Endothelial cell of umbilical vein (primary cell): Measurements from ENCODE around the gene USP6.

Experiments used
- CTCF ChIP-seq, 2 donors: IDR thresholded peaks; 1 replicate in 1 of 2; 2 replicates in 1 of 2; pipeline ENCODE4 v1.5.1; 2011; ENCODE audit warnings: low read length in 2 of 2, mild to moderate bottlenecking in 2 of 2, moderate library complexity in 2 of 2, control low read depth in 1 of 2, inconsistent platforms in 1 of 2, low read depth in 1 of 2; ENCODE audit not compliant: insufficient read depth in 1 of 2; ENCODE audit errors: extremely low read depth in 1 of 2
- EZH2 ChIP-seq: IDR thresholded peaks from 2 replicates; pipeline ENCODE4 v1.6.1; 2012; ENCODE audit warnings: borderline replicate concordance, low read depth, mild to moderate bottlenecking, moderate library complexity, low read length, inconsistent platforms; ENCODE audit not compliant: severe bottlenecking
- FOS ChIP-seq: IDR thresholded peaks from 2 replicates; pipeline ENCODE4 v1.6.1; 2011; ENCODE audit warnings: mild to moderate bottlenecking, low read length, moderate library complexity, borderline replicate concordance; ENCODE audit not compliant: insufficient read depth
- GATA2 ChIP-seq: IDR thresholded peaks from 2 replicates; pipeline ENCODE4 v1.7.0; 2011; ENCODE audit warnings: low read depth, mild to moderate bottlenecking, moderate library complexity, mixed read lengths, low read length; ENCODE audit not compliant: insufficient read length, insufficient read depth
- JUN ChIP-seq: IDR thresholded peaks from 2 replicates; pipeline ENCODE4 v1.6.1; 2011; ENCODE audit warnings: borderline replicate concordance, low read depth; ENCODE audit not compliant: insufficient read length, insufficient read depth
- MAX ChIP-seq: IDR thresholded peaks from 2 replicates; pipeline ENCODE4 v1.6.1; 2011; ENCODE audit not compliant: insufficient read depth, insufficient read length
- MYC ChIP-seq: IDR thresholded peaks from one replicate; pipeline ENCODE4 v1.6.1; 2011; ENCODE audit warnings: mild to moderate bottlenecking, low read depth, low read length
- POLR2A ChIP-seq: IDR thresholded peaks from 2 replicates; pipeline ENCODE4 v1.6.1; 2012; ENCODE audit warnings: low read depth, mild to moderate bottlenecking, control low read depth, low read length
- POLR2AphosphoS5 ChIP-seq: IDR thresholded peaks from 2 replicates; pipeline ENCODE4 v1.6.1; 2012; ENCODE audit warnings: low read depth, mild to moderate bottlenecking, control low read depth, low read length, moderate library complexity; ENCODE audit not compliant: insufficient read depth

DNA sequence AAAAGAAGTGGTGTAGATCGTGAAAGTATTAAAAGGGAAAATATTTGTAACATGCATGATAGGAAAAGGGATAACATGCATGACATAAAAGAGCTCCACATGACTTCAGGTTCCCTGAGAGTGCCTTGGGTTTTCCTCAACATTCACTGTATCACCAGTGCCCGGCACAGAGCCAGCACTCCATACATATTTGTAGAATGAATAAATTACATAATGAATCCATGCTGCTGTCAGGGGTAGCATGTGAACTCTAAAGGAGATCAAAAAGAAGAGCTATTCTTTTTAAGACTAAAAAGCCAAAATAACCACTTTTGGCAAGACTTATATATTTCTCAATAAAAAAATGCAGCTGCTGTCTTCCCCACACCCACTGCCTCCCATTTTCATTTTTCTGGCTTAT lies 78.5 kb downstream of the USP6 start:
- TF ChIP-seq MAX (no peak), CTCF (IDR thresholded peaks at IDR 0.05; ENCODE audit: extremely low read depth in 1 of 2, insufficient read depth in 1 of 2, low read depth in 1 of 2, low read length in 2 of 2) (no peak), EZH2 (no peak), POLR2A (no peak), FOS (no peak), JUN (no peak), GATA2 (no peak), POLR2AphosphoS5 (no peak), MYC (no peak)
